Fibroblast of lung (primary cell): ENCODE measurements around the gene PPP4R3B. TPM values are rescaled to one million over a fixed set of nuclear protein-coding genes. Genes with fewer than 3 reads are reported as not detected.
A peak's percentile ranks its signal among the peaks of the same experiment; 100 is the strongest.

Source experiments
- DNase-seq, 2 donors: peaks; one replicate each; pipeline versions ENCODE4 v3.0.0 to v3.0.0-alpha.2; 2010; ENCODE audit warnings: low read depth in 2 of 2
- H2AFZ ChIP-seq: 2 replicates; pipeline ENCODE4 v1.5.1; 2012; ENCODE audit warnings: low read length, control low read depth, inconsistent platforms
- H3K27ac ChIP-seq: 2 replicates; pipeline ENCODE4 v1.5.1; 2011; ENCODE audit warnings: low read length, control low read depth; ENCODE audit not compliant: insufficient read depth
- H3K27me3 ChIP-seq: 2 replicates; pipeline ENCODE4 v1.5.1; 2011; ENCODE audit warnings: mild to moderate bottlenecking, low read length; ENCODE audit not compliant: control insufficient read depth, insufficient read depth
- H3K36me3 ChIP-seq: 2 replicates; pipeline ENCODE4 v1.5.1; 2011; ENCODE audit warnings: low read length; ENCODE audit not compliant: control insufficient read depth, insufficient read depth
- H3K4me1 ChIP-seq: 2 replicates; pipeline ENCODE4 v1.5.1; 2011; ENCODE audit warnings: low read length; ENCODE audit not compliant: control insufficient read depth, insufficient read depth; ENCODE audit errors: extremely low read depth
- H3K4me2 ChIP-seq: 2 replicates; pipeline ENCODE4 v1.5.1; 2011; ENCODE audit warnings: low read length, control low read depth; ENCODE audit not compliant: insufficient read depth; ENCODE audit errors: extremely low read depth
- H3K4me3 ChIP-seq, 4 experiments: fragments of 200-600 bp in 1 of 4; sonication (generic) in 1 of 4; replicated peaks in 1 of 4; 2 replicates each; pipeline ENCODE4 v1.5.1; 2011 to 2016; ENCODE audit warnings: low read length in 4 of 4, low read depth in 3 of 4, mild to moderate bottlenecking in 3 of 4, control low read depth in 2 of 4, inconsistent platforms in 1 of 4, mixed read lengths in 1 of 4; ENCODE audit not compliant: insufficient read depth in 1 of 4; ENCODE audit errors: control extremely low read depth in 1 of 4
- H3K79me2 ChIP-seq: 2 replicates; pipeline ENCODE4 v1.5.1; 2012; ENCODE audit warnings: mild to moderate bottlenecking, low read length, inconsistent platforms; ENCODE audit not compliant: control insufficient read depth, insufficient read depth
- H3K9ac ChIP-seq: 2 replicates; pipeline ENCODE4 v1.5.1; 2011; ENCODE audit warnings: mild to moderate bottlenecking, low read length, control low read depth; ENCODE audit not compliant: insufficient read depth
- H3K9me3 ChIP-seq: 2 replicates; pipeline ENCODE4 v1.5.1; 2012; ENCODE audit warnings: low read depth, low read length; ENCODE audit not compliant: control insufficient read depth, insufficient read depth
- H4K20me1 ChIP-seq: 2 replicates; pipeline ENCODE4 v1.5.1; 2011; ENCODE audit warnings: low read length; ENCODE audit not compliant: control insufficient read depth, insufficient read depth; ENCODE audit errors: extremely low read depth
- EZH2 ChIP-seq: IDR thresholded peaks from 2 replicates; pipeline ENCODE4 v1.5.1; 2012; ENCODE audit warnings: low read length, control low read depth, mild to moderate bottlenecking; ENCODE audit errors: missing control alignments
- polyA plus RNA-seq, 2 donors: library from polyadenylated mRNA; depleted of rRNA in 1 of 2; stranded (reverse) in 1 of 2; unstranded in 1 of 2; fragments of >200 nt; gene quantifications; 2 replicates each; pipeline ENCODE4 v1.2.1, GENCODE V29; 2011 to 2012; ENCODE audit warnings: missing spikeins in 1 of 2
- total RNA-seq: library from RNA; depleted of rRNA; stranded (reverse); fragments of >200 nt; gene quantifications from 2 replicates; pipeline ENCODE4 v1.2.1, GENCODE V29; 2014
- TF ChIP-seq, protein P1 (sequence below), 2 donors: IDR thresholded peaks in 1 of 2; conservative IDR thresholded peaks in 1 of 2; 1 replicate in 1 of 2; 2 replicates in 1 of 2; pipeline ENCODE4 v1.5.1; 2011 to 2012; ENCODE audit warnings: low read length in 2 of 2, control low read depth in 1 of 2, inconsistent platforms in 1 of 2, low read depth in 1 of 2, mild to moderate bottlenecking in 1 of 2

PPP4R3B gene
- total and polyA plus RNA-seq, 2 donors (not counting 1 experiment from before 2014, with no cell fraction given): 27.5 to 51.4 TPM

DNA sequence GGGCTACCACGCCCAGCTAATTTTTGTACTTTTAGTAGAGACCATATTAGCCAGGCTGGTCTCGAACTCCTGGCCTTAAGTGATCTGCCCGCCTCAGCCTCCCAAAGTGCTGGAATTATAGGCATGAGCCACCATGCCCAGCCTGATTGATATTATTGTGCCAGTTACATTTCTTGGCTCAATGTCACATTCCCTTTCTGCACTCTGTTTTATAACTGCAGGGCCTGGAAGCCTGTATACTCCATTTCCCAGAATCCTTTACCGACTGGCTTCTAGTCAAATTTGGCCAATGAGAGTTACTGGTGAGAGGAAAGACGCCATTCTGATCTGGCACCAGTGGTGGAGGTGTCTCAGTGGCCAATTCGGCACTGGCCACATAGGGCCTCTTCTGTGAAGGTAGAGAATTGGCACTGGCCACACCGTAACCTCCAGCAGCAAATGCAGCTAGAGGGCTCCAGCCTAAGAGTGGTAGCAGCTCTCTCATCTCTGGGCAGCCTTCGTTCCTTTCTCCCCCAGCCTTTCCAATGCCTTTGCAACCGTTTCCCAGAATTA, 114.8 kb downstream of the PPP4R3B start:
- no peaks in the 10 kb centered on the region for H3K79me2 ChIP-seq
- no peaks in the 10 kb centered on the region for H3K27me3 ChIP-seq
- H2AFZ ChIP-seq: no peak overlapping the region
- TF ChIP-seq EZH2: no peak
- TF ChIP-seq, protein P1, sequence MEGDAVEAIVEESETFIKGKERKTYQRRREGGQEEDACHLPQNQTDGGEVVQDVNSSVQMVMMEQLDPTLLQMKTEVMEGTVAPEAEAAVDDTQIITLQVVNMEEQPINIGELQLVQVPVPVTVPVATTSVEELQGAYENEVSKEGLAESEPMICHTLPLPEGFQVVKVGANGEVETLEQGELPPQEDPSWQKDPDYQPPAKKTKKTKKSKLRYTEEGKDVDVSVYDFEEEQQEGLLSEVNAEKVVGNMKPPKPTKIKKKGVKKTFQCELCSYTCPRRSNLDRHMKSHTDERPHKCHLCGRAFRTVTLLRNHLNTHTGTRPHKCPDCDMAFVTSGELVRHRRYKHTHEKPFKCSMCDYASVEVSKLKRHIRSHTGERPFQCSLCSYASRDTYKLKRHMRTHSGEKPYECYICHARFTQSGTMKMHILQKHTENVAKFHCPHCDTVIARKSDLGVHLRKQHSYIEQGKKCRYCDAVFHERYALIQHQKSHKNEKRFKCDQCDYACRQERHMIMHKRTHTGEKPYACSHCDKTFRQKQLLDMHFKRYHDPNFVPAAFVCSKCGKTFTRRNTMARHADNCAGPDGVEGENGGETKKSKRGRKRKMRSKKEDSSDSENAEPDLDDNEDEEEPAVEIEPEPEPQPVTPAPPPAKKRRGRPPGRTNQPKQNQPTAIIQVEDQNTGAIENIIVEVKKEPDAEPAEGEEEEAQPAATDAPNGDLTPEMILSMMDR (conservative IDR thresholded peaks at IDR 0.05 in 1 of 2, IDR thresholded peaks at IDR 0.05 in 1 of 2; ENCODE audit: low read depth in 1 of 2, low read length in 2 of 2): no peak
- no peak overlapping the region for H3K27ac ChIP-seq
- H3K9ac ChIP-seq: no peak overlapping the region
- no peaks in the 10 kb centered on the region for H4K20me1 ChIP-seq
- H3K4me1 ChIP-seq: peaks cover 7% of the 10 kb centered on the region
- H3K4me3 ChIP-seq: no peak overlapping the region
- no peaks in the 10 kb centered on the region for H3K9me3 ChIP-seq
- DNase-seq: no peak
- H3K36me3 ChIP-seq: no peaks in the 10 kb centered on the region
- H3K4me2 ChIP-seq: no peak overlapping the region

DNA sequence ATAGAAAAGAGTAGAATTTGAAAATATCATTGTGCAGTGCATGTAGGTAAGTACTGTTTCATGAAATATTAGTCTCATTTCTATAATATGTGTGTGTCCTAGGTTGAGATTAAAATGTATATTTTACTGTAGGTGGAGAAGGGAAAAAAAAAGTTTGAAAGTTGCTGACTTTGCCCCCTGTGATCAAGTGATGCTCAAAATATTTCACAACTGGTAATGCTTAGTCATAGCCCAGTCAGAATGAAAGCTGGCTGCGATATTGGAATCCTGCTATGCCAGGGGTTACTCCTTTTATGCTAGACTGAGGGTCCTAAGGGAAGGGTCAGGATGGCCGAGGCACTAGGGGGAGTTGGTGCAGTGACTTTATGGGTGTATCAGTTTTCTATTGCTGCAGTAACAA, 117.4 kb downstream of the PPP4R3B start:
- Histone ChIP-seq H3K4me1 (peaks cover 7% of the 10 kb centered on the region), H4K20me1 (no peaks in the 10 kb centered on the region), H3K9me3 (no peaks in the 10 kb centered on the region), H3K27ac (no peak overlapping the region), H3K36me3 (no peaks in the 10 kb centered on the region), H3K4me3 (no peak overlapping the region), H3K9ac (no peak overlapping the region), H3K4me2 (peak overlapping the region; percentile 5), H3K79me2 (no peaks in the 10 kb centered on the region), H2AFZ (no peak overlapping the region), H3K27me3 (no peaks in the 10 kb centered on the region)
- peak; percentile 60 to 74 for DNase-seq
- TF ChIP-seq, protein P1 (conservative IDR thresholded peaks at IDR 0.05 in 1 of 2, IDR thresholded peaks at IDR 0.05 in 1 of 2; ENCODE audit: low read depth in 1 of 2, low read length in 2 of 2): no peak

DNA sequence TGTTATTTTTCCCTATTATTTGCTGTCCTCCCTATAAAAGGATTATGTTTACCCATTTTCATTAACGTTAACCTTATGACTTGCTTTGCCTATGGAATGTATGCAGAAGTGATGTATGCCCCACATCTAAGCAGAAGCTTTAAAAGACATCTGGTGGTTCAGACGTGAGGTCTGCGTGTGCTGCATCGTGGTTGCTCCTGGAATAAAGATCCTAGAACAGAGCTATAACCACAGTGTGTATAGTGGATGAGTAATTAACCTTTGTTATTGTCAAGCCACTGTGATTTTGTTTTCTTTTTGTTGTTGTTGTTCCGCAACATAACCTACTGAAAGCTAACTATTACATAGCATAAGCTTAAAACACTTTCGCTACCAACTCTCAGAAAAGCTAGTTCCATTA, 118.8 kb downstream of the PPP4R3B start:
- no peak for TF ChIP-seq EZH2
- TF ChIP-seq, protein P1 (conservative IDR thresholded peaks at IDR 0.05 in 1 of 2, IDR thresholded peaks at IDR 0.05 in 1 of 2; ENCODE audit: low read depth in 1 of 2, low read length in 2 of 2): no peak
- H3K4me1 ChIP-seq: peaks cover 7% of the 10 kb centered on the region
- H3K4me3 ChIP-seq: no peak overlapping the region
- no peaks in the 10 kb centered on the region for H3K27me3 ChIP-seq
- H3K9me3 ChIP-seq: no peaks in the 10 kb centered on the region
- no peak overlapping the region for H3K4me2 ChIP-seq
- no peaks in the 10 kb centered on the region for H4K20me1 ChIP-seq
- no peak overlapping the region for H3K27ac ChIP-seq
- H3K36me3 ChIP-seq: no peaks in the 10 kb centered on the region
- no peak overlapping the region for H2AFZ ChIP-seq
- no peak for DNase-seq
- H3K79me2 ChIP-seq: no peaks in the 10 kb centered on the region
- H3K9ac ChIP-seq: no peak overlapping the region

Other genes starting within 250 kb of the PPP4R3B start
- gene CCDC88A, start 197.8 kb downstream of the PPP4R3B start, total RNA-seq: 34.7 and 56.5 TPM in 2 replicates
- gene CCDC88A, start 197.8 kb downstream of the PPP4R3B start, polyA plus RNA-seq: 39.6 and 40.8 TPM in 2 replicates
- 21.3 and 23.4 TPM in 2 replicates for gene CFAP36, start 97.9 kb downstream of the PPP4R3B start, total RNA-seq
- gene CFAP36, start 97.9 kb downstream of the PPP4R3B start, polyA plus RNA-seq: 32.7 and 37.5 TPM in 2 replicates
- 14.2 and 20.0 TPM in 2 replicates for gene PNPT1, start 76.2 kb upstream of the PPP4R3B start, total RNA-seq
- 13.1 and 17.9 TPM in 2 replicates for gene PNPT1, start 76.2 kb upstream of the PPP4R3B start, polyA plus RNA-seq